Panc1 (cell line): ENCODE results near the gene DNM1L.

Experiments
- TCF7L2 ChIP-seq: IDR thresholded peaks from 2 replicates; pipeline ENCODE4 v1.6.1; 2011; ENCODE audit warnings: mild to moderate bottlenecking, low read depth, low read length, inconsistent platforms
- TF ChIP-seq, protein P1 (sequence below): fragments of 450-650 bp; IDR thresholded peaks from 2 replicates; pipeline ENCODE4 v1.5.1; 2017; ENCODE audit warnings: mild to moderate bottlenecking

GRCh38 chr12:32754111-32754510 is 75.0 kb downstream of the DNM1L start:
- TF ChIP-seq, protein P1, sequence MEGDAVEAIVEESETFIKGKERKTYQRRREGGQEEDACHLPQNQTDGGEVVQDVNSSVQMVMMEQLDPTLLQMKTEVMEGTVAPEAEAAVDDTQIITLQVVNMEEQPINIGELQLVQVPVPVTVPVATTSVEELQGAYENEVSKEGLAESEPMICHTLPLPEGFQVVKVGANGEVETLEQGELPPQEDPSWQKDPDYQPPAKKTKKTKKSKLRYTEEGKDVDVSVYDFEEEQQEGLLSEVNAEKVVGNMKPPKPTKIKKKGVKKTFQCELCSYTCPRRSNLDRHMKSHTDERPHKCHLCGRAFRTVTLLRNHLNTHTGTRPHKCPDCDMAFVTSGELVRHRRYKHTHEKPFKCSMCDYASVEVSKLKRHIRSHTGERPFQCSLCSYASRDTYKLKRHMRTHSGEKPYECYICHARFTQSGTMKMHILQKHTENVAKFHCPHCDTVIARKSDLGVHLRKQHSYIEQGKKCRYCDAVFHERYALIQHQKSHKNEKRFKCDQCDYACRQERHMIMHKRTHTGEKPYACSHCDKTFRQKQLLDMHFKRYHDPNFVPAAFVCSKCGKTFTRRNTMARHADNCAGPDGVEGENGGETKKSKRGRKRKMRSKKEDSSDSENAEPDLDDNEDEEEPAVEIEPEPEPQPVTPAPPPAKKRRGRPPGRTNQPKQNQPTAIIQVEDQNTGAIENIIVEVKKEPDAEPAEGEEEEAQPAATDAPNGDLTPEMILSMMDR: no peak
- no peak for TF ChIP-seq TCF7L2
